RPMI8226 (cell line): ENCODE data around the gene NRG2.

Experiments used
- DNase-seq: peaks from one replicate; pipeline ENCODE4 v3.0.0-alpha.2; 2015

NRG2 gene

DNA sequence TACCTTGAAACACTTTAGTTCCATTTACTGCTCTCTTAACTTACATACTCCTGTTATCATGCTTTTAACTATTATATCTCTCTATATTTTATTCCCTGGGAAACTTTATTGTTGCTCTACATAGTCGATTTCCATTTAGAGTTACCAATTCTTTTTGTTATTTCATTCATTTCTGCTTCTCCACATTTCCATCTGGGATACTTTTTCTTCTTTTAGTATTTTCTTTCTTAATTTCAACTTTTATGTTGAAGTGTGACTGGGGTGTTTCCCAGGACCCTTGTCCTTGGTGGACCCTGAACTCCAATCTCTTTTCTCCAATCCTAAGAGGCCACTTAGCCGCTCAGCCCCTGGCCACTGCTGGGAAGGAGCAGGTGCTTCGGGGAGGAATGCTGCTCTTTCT is 211.5 kb downstream of the NRG2 start:
- DNase-seq, result no peak

DNA sequence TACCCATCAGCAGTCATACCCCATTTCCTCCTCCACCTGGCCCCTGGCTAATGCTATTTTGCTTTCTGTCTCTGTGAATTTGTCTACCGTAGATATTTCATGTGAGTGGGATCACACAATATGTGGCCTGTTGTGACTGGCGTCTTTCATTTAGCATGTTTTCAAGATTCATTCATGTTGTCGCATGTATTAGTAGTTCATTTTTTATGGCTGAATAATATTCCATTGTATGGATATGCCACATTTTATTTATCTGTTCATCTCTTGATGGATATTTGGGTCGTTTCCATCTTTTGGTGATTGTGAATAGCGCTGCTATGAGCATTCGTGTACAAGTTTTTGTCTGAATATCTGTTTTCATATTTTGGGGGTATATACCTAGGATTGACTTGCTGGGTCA is 213.6 kb downstream of the NRG2 start:
- no peak for DNase-seq

DNA sequence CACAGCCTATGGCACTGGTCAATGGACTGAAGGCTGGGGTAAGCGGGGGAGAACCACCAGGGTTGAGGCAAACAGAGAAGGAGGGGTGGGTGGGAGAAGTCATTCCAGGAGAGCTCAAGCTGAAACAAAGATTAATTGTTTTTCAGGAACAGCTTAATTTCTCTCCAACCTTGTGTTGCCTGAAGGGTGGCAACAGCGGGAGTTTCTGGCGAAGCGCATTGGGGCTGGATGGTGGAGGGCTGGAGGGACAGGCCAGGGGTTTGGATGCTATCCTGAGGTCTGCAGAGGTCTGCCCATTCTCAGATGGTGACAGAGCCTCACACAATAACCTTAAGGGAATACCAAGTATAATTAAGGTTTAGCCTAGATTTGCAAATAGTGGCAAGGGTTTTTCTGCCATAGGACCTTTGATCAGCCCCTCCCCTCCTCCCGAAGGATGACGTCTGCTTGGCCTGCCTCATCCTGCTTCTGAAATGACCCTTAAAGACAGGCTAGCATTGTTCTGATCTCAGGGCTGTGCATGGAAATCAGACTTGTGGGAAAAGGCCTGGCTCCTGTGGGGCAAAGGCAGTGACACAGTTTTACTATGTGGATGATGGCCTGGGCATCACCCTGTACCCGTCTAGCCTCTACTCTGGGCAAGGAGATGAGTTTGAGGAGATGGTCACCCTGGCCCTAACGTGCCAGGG is 214.7 kb downstream of the NRG2 start:
- DNase-seq, result no peak

DNA sequence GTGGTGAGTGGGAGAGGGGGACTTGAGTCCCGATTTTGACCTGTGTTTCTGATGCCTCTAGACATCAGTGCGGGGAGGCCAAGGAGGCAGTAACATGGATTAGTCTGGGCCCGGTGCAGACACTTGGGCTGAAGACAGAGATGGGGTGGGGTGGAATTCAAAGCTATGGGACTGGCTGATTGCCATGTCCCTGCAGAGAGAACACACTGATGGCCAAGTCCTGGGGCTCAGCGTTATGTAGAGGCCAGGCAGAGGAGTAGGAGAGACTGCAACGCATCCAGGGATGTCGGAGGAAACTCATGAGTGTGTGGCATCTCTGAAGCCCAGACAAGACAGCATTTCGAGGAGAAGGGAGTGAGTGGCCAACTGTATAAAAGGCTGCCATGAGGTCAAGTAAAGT is 217.4 kb downstream of the NRG2 start:
- DNase-seq, result no peak

DNA sequence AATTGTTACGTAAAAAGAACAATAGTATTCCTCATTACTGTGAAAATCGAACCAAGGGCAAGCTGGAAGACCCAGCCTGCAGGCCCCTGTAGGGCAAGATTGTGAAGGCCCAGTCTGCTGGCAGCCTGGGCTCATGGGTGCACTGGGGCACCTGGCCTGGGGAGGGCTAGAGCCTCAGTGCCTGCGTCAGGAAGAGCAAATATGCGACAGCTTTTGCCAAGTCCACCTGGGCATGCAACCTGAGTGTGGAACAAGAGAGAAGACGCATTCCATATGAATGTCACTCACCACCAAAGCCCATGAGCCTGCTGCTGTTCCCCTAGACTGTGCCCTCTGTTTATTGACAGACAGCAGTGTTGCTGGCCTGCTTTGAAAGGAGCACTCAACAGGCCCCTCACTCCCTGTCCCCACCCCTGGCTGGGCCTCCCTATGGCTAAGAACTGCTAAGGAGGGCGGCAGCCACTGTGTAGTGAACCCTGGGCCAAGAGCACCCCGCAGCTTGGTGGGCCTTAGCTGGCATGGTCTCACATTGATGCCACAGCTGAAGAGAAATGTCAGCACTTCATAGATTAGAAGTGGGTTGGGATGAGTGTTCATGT is 219.2 kb downstream of the NRG2 start:
- no peak for DNase-seq

DNA sequence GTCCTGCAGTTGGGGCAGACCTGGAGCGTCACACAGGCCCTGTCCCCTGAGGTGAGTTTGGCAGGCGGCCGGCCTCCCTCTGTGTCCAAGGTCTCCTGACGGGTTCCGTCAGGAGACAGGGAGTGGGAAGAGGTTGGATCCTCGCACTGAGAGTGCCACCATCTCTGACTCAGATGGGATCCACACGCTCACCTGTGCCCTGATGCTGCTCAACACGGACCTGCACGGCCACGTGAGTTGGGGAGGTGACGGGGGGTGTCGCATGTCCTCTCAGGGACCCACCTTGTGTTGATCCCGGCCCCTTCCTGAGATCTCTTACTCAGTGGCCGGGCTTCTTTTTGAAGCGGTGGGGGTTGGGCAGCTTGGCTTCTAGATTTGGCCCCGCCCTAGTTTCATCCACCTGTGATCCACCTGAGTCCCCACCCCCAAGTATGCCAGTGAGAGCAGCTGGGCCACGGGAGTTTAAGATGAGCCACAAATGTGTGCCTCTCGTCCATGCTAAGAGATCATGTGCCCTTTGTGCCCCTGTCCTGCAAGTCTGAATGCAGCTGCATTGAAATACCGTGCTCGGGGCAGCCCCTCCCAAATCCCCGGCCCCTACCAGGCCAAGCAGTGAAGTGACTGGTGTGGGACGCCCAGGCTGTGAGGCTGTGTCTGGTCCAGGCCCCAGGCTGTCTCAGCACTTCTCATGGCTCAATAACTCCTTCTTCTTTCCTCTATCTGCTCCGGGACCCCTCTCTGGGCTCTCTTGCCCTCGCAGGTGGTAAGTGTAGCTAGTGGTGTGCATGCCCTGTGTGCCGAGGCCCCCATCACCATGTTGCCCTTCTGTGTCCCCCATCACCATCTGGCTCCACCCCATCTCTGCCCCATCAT is 220.3 kb downstream of the NRG2 start:
- peak; percentile 35 for DNase-seq

DNA sequence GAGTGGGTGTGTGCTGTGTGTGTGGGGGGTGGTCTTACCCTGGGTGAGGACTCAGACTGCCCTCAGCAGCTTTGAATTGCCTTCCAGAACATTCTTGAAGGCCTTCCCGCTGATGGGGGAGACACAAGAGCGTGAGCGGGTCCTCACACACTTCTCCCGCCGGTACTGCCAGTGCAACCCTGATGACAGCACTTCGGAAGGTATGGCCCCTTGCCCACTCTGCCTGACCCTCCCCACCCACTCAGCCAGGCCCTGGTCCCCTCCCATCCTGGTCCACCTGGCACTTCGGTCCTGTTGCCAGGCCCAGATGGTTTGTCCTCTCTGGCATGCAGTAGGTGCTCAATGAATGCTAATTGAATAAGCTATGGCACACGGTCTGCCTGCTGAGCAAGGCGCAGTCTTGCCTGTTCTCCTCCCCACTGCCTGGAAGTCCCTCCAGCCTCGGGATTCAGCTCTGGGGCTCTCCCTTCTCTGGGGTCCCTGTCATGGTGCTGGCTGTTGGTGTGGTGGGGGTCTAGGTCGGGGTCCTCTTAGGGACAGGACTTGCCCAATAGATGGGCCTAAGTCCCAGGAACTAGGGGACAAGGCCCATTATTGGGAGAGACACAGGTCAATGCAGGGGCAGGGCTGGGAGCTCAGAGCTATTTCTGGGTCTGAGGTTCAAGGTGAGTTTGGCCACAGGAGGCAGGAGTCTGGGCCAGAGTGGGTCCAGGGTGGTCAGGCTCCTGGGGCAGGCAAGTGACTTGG is 221.1 kb downstream of the NRG2 start:
- no peak for DNase-seq

DNA sequence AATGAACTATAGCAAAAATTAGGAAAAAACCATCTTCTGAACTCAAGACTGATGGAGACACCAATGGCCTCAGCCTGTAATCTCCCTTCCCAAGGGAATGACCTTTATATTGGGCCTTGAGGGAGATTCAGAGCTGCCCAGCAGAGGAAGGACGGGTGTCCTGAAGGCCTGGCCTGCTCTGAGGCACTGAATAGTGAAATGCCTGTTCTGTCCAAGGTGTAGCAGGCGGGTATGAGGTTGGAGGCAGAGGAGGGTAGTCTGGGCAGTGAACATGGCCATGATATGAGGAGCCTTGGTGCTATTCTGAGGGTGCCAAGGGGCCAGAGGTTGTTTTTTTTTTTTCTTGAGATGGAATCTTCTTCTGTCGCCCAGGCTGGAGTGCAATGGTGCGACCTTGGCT is 222.5 kb downstream of the NRG2 start:
- no peak for DNase-seq

DNA sequence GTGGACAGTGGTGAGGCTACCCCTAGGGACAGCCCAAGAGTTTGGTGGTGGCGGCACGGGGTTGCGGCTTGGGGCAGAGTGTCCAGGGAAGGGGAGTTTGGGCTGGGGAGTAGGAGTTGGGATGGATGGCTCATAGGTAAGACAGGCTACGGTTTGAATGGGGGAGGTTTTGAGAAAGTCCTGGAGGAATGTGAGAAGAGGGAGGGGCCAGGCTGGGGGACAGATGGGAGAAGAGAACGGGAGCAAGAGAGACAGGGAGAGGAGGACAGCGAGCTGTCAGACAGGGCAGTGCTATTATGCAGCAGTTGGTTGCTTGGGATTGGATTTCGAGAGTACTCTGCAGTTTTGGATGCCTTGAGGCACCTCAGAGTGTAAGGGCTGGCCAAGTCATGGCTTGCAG is 223.0 kb downstream of the NRG2 start:
- no peak for DNase-seq

DNA sequence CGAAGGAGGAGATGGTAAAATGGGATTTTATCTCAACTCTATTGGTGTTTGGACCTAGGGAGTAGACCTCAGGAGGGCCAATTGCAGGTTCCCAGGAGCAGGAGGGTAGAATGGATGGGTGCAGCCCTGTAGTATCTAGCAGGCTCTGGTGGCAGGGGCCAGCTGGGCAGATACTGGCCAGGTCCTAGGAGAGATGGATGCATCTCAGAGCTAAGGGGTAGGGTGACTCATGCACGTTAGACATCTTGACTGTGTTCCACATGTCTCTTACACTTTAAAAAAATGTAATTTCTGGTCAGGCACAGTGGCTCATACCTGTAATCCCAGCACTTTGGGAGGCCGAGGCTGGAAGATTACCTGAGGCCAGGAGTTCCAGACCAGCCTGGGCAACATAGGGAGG is 225.1 kb downstream of the NRG2 start:
- DNase-seq, result no peak

DNA sequence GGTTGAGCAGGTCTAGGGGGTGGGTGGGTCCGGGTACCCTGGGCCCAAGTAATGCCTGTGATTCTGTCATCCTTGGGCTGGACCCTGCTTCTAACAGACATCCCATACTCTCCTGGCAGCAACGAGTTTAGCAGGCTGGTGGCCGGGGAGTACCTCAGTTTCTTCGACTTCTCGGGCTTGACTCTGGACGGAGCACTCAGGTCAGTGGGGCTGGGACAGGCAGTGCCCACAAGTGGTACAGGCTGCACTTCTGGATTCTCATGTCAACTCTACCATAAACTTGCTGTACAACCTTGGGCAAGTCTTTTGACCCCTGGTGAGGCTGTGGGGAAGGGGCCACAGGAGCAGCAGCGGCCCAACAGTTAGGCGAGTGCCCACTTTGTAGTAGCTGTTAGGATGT is 225.7 kb downstream of the NRG2 start:
- no peak for DNase-seq

DNA sequence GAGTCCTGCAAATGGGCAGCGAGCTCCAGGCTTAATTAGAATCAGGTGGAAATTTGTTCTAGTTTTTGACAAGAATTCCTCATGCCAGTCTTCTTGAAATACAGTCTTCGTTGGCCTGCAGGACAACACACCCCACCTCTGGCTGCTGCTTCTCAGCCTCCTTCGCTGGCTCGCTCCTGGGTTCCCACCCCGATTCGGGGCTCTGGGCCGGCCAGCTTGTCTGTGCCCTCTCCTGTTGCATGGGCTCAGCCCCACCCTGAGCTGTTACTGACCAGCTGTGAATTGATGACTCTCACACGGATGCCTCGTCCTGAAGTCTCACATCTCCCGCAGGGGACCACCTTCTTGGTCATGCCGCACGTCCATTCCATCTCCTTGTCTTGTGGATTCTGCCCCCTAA is 226.5 kb downstream of the NRG2 start:
- no peak for DNase-seq

DNA sequence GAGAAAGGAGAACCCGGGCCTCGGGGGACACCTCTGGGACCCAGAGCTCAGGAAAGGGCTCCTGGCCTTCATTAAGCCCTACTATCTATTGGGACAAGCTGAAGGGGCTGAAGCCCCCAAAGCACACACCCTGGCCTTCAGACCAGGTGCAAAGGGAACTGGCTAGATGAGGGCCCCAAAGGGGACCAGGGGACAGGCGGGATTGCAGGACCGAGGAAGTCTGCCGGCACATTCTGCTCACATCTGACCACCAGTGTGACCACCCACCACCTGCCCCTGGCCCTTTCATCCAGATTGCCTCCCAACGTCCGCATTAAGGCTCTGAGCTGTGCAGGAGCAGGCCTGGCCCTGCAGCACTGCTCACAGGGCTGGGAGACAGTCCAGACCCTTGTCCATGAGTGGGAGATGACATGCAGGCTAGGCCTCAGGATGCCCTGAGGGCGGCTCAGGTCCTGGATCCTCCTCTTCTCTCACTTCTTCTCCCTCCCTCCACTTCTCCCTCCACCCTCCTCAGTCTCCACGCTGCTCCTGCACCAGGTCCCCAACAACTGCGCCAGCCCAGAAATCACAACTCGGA is 228.3 kb downstream of the NRG2 start:
- no peak for DNase-seq

DNA sequence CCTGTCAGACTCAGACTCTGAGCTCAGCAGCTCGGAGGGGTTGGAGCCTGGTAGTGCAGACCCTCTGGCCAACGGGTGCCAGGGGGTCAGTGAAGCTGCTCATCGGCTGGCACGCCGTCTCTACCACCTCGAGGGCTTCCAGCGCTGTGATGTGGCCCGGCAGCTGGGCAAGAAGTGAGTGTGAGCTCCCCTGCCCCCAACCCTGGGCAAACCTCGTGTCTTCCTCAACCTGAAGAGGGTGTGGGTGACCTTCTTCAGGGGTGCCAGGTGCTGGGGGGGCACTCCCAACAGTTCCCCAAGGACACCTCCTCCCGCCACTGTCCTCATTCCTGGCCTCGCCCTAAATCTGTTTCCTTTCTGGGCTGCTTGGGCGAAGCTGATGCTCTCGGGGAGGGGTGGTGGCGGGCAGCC is 228.9 kb downstream of the NRG2 start:
- no peak for DNase-seq

DNA sequence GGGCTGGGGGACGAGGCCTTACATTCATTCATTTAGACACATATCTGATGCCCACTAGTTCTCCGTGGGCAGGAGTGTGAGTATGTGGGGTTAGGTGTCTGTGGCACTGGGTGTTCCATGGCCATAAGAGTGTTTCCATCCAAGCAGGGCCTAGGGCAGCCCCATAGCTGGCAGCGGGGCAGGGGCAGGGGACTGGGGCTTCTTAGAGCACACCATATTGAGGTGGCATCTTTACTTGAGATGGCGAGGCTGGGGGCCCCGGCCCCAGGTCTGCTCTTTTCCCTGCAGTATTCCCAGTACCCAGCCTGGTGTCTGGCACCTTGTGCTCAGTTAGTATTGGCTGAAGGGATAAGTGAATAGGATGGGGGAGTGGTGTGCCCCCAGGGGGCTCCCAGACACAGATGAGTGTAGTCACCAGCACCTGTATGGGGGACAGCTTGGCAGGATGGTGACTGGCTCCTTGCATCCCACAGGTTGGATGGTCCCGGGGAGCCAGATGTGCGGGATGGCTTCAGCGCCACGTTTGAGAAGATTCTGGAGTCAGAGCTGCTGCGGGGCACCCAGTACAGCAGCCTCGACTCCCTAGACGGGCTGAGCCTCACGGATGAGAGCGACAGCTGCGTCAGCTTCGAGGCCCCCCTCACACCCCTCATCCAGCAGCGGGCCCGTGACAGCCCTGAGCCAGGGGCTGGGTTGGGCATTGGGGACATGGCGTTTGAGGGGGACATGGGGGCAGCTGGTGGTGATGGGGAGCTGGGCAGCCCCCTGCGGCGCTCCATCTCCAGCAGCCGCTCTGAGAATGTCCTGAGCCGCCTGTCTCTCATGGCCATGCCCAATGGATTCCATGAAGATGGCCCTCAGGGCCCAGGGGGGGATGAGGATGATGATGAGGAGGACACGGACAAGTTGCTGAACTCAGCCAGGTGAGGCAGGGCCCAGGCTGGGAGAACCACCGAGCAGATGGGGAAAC is 230.0 kb downstream of the NRG2 start:
- no peak for DNase-seq

DNA sequence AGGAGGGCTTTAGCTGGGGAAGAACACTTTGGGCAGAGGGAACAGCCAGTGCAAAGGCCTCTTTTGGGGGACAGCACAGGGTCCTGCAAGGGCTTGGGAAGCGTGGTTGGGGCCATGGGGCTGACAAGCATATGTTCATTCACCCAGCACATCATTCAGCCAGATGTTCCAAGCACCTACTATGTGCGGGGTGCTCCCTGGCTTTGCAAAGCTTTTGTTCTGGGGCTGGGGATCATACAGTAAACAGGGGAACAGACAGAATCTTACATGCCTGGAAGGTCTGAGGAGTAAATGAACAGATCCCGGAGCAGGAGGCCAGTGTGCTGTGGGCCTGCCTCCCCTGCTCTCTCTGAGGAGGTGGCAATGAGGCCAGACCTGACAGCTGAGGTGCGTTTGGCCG is 230.8 kb downstream of the NRG2 start:
- DNase-seq, result no peak

DNA sequence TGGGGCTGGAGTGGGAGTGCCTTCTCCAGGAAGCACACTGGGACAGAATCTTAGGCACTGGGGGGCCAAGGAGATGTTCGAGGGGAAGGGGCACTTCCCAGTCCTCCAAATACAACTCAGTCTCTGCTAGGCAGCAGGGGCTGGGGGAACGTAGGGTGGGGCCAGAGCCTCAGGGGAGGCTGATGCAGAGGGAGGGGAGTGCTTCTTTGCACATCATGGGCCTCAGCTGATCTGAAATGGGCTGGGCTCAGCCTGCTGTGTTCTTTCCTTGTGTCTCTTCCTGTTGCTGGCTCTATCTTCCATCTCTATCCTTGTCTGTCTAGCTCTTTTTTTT is 231.9 kb downstream of the NRG2 start:
- DNase-seq, result no peak

DNA sequence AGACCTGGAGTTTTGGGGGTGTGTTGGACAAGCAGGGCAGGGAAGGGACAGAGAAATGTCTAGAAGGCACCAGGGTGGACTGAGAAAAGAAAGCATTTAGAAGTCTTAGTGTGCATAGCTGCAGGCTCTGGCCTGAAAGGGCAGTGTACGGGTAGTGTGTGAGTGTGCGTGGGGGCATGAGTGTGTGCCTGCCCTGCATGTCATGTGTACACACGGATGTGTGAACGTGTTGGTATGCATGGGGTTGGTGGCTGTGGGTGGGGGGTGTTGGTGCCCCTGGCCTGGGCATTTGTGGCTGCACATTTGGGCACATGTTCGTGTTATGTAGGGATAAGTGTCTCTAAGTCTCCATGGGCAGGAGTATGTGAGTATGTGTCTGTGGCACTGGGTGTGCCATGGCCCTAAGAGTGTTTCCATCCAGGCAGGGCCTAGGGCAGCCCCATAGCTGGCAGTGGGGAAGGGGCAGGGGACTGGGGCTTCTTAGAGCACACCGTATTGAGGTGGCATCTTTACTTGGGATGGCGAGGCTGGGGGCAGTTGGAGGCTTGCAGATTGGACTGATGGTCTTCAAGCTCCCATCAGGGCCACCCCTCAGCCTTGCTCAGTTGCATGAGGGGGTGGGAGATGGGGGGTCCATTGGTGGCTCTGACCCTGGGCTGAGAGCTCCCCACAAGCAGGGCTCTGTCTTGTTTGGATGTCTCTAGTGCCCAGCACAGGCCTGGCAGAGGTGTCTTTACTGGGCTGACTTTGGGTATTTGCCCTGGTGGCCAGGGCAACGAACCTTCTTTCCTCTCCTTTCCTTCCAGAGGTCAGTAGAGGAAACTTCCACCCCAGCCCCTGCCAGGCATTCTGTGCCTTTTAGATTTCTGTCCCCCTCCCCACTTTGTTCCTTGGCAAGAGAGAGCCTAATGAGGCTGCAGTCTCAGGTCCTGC is 232.5 kb downstream of the NRG2 start:
- no peak for DNase-seq

DNA sequence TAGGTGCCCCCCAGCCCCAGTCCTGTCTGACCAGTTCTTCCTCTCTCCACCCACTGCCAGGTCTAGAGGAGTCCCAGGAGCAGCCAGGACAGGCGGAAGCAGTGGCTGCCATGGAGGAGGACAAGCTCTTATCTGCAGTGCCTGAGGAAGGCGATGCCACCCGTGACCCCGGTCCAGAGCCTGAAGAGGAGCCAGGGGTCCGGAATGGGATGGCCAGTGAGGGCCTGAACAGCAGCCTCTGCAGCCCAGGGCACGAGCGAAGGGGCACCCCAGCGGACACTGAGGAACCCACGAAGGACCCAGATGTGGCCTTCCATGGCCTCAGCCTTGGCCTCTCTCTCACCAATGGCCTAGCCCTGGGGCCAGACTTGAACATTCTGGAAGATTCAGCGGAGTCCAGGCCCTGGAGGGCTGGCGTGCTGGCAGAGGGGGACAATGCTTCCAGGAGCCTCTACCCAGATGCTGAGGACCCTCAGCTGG is 233.7 kb downstream of the NRG2 start:
- no peak for DNase-seq

DNA sequence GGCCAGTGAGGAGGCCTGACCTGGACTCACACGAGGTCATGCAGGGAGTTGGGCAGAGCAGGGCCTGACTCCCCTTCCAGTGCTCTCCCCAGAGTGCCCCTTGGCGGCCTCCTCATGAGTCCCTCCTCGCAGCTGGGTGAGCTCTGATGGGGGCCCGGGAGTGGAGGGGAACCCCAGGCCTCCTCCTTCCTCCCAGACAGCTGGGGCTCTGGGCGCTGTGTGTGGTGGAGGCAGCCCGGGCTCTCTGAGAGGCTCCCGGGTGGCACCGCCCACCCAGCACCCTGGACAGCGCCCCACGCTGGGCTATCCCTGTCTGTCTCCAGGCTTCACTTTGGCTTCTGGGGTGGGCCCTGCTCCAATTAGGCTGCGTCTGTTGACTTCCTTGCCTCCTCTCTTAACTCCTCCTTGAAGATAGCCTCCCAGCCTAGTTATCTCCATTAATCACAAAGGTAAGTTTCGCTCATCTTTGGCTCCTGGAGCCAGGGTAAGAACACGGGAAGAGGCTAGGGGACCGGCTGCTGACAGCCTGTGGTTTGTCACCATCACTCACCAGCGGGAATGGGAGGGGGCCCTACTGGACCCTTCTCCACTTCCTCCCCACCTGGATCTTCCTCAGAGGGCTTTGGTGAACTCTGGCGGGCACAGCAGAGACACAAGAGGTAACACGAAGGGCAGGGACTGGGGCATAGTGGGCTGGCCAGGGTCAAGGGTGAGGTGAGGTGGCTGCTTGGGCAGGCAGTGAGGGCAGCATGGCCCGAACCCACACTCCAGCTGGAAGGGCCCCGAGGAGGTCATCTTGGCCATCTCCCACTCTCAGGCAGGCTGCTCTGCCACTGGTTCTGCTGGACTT is 234.4 kb downstream of the NRG2 start:
- peak; percentile 56 for DNase-seq
